Cardiac fibroblast (primary cell): ENCODE data around the gene B4GALT3.
A peak's percentile ranks its signal among the peaks of the same experiment; 100 is the strongest.

Experiments used
- DNase-seq, 2 donors: peaks; one replicate each; pipeline versions ENCODE4 v3.0.0 to v3.0.0-alpha.2; 2010; ENCODE audit warnings: low read depth in 2 of 2
- H3K4me3 ChIP-seq, 2 donors: replicated peaks in 1 of 2; 1 replicate in 1 of 2; 2 replicates in 1 of 2; pipeline ENCODE4 v1.5.1; 2011; ENCODE audit warnings: low read depth in 2 of 2, low read length in 2 of 2, mild to moderate bottlenecking in 2 of 2, moderate library complexity in 1 of 2
- CTCF ChIP-seq: IDR thresholded peaks from one replicate; pipeline ENCODE4 v1.5.1; 2011; ENCODE audit warnings: low read depth, mild to moderate bottlenecking, low read length, inconsistent platforms

The B4GALT3 gene

GRCh38 chr1:161175771-161176453 is 1.4 kb downstream of the B4GALT3 start:
- DNase-seq, result no peak
- peak overlapping the region; percentile 96 to 98 for H3K4me3 ChIP-seq
- no peak for TF ChIP-seq CTCF

- TF ChIP-seq CTCF, result no peak
- no peak for DNase-seq
- H3K4me3 ChIP-seq, result no peak overlapping the region
Measured at GRCh38 chr1:161174911-161175310, 2.4 kb downstream of the B4GALT3 start.

GRCh38 chr1:161173711-161174110 is 3.6 kb downstream of the B4GALT3 start:
- H3K4me3 ChIP-seq, result no peak overlapping the region

GRCh38 chr1:161172776-161173376 is 4.4 kb downstream of the B4GALT3 start:
- no peak for TF ChIP-seq CTCF
- DNase-seq, result peak; percentile 91 to 98
- H3K4me3 ChIP-seq, result no peak overlapping the region

More at GRCh38 chr1:161173711-161174110, 3.6 kb downstream of the B4GALT3 start:
- no peak for DNase-seq
- no peak for TF ChIP-seq CTCF

- TF ChIP-seq CTCF, result no peak
- H3K4me3 ChIP-seq, result no peak overlapping the region
- DNase-seq, result no peak
Measured at GRCh38 chr1:161172349-161172748, 5.0 kb downstream of the B4GALT3 start.

GRCh38 chr1:161171696-161172095 is 5.6 kb downstream of the B4GALT3 start:
- DNase-seq, result no peak
- no peak overlapping the region for H3K4me3 ChIP-seq
- no peak for TF ChIP-seq CTCF
